SK-N-MC (cell line): ENCODE results near the gene GRID2IP.

ENCODE experiments used
- EZH2 ChIP-seq: fragments of 200-600 bp; sonication (generic); IDR thresholded peaks from one replicate; pipeline ENCODE4 v1.6.1; 2017; ENCODE audit warnings: antibody characterized with exemption
- FOXP2 ChIP-seq: optimal IDR thresholded peaks from 2 replicates; pipeline ENCODE3; 2011; ENCODE audit warnings: mild to moderate bottlenecking, moderate library complexity; ENCODE audit not compliant: insufficient read depth; ENCODE audit errors: extremely low read length, control extremely low read depth
- POLR2AphosphoS5 ChIP-seq: IDR thresholded peaks from 2 replicates; pipeline ENCODE4 v1.6.1; 2012; ENCODE audit warnings: mild to moderate bottlenecking, low read depth, low read length, borderline replicate concordance

- TF ChIP-seq POLR2AphosphoS5 (no peak), EZH2 (no peak), FOXP2 (no peak)
Observed at GRCh38 chr7:6526997-6527378, 24.3 kb downstream of the GRID2IP start.
